HG03108 (cell line): ENCODE results near the gene PLEKHA1.

Source experiments
- ATAC-seq: cut with Tn5 transposase; IDR thresholded peaks from one replicate; pipeline ENCODE4 v1.9.1; 2021; ENCODE audit warnings: moderate library complexity; ENCODE audit not compliant: unreplicated experiment

Gene PLEKHA1

DNA sequence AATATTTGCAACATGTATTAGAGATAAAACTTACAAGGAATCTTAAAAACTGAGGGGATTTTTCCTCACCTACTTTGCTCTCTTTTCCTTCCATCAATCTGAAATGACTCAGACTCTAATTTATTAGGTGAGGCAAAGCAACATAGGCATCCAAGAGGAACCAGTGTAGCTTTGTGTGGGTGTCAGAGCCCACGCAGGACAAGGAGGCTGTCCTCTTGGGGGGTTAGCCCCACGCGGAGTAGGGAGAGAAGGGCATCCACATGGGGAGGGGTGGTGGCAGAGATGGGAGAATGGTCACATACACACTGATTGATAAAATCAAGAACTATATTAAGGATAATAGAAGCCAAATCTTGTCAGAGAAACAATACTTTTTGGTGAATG, 46.1 kb downstream of the PLEKHA1 start:
- ATAC-seq, result no peak

DNA sequence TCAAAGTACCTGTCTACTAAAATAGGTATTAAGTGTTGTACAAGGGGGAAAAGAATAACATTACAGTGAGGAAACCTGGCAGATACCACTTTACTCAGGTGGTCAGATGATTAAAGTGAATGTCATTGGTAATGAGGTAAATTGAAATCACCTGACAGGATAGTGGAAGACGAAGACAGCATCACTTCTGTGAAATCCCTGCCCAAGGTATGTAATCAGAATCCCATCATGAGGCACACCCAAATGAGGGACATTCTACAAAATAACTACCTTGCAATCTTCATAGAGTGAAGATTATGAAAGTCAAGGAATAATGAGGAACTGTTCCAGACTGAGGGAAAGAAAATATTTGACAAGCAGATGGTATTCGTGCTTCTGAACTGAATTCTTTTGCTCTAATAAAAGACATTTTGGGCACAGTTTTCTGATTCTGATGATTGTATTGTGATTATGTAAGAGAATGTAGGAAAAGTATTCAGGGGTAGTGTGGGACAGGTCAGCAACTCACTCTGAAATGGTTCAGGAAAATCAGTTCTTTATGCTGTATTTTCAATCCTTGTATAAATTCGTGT, 46.6 kb downstream of the PLEKHA1 start:
- ATAC-seq, result no peak

DNA sequence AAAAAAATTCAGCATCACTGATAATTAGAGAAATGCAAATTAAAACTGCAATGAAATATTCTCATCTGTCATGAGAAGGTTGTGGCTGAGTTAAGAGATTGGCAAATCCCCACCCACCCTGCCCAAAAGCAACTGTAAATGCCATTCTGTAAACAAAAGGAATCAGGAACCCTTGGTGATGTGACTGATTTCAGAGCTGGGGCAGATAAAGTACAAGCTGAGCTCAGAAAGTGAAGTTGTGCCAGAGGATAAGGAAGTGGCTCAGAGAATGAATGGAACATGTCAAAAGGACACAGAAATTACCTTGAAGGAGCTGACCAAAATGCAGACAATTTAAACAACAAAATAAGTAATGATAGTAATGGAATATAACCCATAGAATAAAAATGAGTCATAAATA, 47.2 kb downstream of the PLEKHA1 start:
- ATAC-seq, result no peak

DNA sequence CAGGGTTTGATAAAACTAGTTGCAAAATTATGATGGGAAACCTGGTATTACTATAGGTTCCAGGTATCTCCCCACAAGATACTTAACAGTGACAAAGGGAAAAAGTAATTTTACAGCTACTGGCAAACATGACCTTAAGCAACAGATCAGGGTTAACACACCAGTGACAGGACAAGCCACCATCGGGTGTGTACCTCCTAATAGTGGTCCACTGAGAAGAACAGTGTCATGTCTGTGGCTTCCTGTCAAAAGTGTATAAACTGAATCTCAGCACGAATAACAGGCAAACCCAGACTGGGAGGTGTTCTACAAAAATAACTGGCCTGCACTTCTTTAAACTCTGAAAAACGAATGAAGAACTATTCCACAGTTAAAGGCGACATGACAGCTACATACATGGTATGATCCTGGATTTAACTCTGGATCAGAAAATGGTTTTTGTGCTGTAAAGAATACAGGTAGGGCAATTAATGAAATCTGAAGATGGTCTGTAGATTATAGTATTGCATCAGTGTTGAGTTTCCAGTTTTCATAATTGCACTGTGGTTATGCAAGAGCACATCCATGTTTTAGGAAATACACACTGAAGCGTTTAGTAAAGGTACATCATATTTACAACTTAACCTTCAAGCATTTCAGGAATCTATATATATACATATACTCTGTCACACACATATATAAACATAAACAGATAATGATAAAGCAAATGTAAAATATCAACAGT, 47.9 kb downstream of the PLEKHA1 start:
- no peak for ATAC-seq

DNA sequence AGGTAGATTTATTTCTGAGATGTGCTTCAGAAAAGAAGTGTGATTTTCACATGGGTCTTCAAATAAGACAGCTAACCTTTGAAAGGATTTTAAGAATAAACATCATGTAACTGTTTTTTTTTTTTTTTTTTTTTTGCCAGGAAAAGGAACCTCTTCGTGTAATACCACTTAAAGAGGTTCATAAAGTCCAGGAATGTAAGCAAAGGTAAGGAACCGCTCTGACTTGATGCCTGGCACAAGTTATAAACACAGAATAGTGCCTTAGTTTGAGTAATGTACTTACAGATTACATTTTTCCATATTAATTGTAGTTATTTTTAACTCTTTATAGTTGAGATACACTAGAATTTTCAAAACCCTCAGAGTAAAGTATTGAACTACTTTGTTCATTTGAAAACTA, 49.6 kb downstream of the PLEKHA1 start:
- no peak for ATAC-seq

DNA sequence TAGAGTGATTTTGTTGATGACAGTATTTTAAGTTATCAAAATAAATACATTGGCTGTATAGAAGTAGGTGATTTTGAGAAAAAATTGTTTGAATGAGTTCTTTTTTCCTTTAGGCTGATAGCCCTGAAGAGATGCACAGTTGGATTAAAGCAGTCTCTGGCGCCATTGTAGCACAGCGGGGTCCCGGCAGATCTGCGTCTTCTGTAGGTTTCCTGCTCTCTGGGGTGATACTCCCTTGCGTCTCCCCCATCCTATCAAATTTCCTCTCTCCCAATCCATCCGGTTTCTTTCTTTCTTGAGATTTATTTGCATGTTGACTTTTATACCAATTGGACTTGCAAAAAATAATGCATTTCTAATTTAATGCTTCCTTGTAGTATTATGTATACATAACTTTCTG, 52.3 kb downstream of the PLEKHA1 start:
- ATAC-seq, result no peak

DNA sequence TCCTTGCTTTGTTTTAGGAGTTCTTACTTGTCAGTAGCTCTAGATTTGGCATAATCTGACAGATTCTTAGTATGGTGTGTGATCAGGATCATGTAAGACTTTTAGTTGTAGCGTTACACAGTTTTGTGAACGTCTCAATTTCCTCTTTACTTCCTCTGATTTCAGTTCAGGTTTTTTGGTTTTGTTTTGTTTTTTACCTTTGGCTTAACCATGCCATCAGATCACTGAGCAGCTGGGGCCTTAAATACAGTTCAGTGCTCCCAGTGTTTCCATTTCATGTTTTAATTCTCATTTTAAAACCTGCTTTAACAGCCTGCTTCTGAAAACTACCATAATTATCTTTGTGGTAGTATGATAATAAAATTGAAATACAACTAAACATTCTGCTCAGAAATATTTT, 52.8 kb downstream of the PLEKHA1 start:
- no peak for ATAC-seq

DNA sequence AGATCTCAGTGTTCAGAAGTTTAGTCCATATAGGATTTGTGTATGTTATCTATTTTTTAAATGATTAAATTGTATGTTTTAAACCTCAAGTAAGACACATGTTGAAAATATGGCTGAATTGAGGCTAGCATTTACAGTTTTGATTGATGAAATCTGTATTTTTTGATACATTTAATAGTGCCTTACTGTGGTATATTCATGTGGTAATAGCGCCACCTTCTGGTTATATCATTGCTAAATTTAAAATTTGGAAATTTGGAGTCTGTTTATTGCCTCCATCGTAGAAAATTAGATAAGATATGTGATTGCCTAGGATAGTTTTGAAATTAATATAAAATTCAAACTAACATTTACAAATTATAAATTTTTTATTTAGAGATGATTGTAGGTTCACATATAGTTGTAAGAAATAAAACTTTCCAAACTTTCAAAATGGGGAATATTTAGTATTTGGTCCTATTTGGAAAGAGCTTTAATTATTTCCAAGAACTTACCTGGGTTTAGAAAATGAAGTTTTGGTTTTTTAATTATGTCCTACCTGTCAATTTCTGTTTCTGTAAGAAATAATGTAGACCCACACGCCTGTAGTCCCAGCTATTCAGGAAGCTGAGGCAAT, 60.8 kb downstream of the PLEKHA1 start:
- ATAC-seq, result no peak

DNA sequence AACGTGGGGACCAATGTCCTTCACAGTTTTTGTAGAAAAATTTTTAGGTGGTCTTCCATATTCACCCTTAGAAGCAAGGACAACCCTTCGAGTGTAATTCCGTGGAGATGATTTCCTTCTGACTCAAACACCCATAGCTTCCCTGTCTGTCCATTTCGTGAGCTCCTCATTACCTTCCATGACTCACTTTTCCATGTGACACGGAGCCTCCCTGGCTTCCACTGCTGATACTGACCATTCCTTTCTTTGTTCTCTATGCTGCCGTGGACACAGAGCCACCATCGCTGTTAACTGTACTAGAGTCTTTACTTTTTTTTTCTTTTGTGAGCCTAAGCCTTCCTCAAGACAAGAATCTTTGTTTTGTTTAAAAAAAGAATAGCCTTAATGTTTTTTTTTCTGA, 67.5 kb downstream of the PLEKHA1 start:
- ATAC-seq, result no peak

DNA sequence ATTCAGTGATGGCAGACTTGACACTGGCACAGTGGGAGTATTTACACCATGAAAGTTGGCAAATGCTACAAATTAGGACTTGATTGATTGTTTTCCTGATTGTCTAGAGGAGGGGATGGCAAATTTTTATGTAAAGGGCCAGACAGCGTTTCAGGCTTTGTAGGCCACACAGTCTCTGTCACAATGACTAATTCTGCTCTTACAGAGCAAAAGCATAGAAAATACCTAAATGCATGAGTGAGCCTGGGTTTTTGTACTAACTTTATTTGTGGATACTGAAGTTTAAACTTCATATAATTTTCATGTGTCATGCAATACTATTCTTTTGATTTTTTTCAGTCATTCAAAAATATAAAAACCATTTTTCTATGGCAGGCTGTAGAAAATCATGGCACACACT, 71.0 kb downstream of the PLEKHA1 start:
- ATAC-seq, result no peak

DNA sequence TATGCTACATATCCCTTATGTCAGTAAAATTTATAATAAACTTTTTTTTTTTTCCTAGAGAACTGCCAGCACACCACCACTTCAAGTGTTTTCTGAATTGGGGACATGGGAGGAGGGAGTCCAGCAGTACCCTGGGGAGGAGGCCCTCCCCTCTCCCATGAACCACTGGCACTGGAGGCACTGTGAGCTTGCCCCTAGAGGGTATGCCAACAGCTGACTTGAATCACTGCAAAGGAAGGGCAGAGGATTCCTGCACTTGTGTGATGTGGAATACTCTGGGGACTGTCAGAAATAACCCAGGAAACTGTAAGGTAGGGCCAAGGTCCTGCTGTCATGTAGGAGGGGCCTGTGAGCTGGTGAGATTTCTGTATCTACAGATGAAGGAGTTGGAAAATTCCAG, 71.4 kb downstream of the PLEKHA1 start:
- no peak for ATAC-seq

DNA sequence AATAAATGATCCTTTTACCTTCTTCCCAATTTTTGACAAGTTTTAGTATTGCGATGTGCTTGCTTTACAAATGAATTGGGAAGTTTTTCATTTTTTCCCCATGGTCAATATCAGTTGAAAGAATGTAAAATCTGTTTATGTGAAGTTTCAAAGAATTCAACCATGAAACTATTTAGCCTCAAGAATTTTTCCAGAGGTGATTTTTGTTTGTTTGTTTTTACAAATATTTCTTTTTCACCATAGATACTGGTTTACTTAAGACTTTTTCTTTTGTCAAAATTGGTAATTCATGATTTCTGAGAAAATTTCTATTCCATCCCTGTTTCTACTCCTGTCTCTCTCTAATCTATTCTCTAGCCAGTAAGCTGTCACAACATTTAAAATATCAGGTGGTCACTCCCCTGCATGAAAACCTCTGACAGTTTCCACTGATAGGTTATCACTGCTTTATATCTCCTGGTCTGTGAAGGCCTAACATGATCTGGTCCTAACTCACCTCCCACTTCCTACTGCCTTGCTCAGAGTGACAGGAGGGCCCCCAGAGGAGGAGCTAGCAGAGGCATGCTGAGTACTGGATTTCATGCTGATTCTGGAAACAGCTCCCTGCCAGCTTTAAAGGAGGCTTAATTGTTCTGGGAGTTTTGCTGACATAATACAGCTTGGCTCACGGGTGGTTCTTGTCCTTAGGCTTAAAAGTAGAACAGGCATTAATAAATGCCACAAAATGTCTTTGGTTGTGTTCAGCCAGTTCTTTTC, 72.3 kb downstream of the PLEKHA1 start:
- ATAC-seq, result no peak

DNA sequence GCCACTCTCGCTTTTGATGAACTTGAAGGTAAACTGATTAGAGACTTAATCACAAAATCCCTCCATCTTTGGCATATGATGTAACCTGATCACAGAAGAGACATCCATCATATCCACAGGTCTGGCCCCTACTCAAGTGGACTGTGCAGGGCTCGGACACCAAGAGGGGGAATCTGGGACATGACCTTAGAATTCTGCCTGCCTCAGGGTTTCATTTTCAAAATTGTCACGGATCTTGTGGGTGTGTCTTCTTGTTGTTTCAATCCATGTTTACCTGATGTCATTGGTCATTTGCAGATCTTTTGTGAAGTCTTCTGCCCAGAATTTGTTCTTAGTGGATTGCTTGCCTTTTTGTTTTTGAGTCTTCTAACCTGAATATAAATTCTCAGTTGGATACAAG, 74.1 kb downstream of the PLEKHA1 start:
- ATAC-seq, result no peak

DNA sequence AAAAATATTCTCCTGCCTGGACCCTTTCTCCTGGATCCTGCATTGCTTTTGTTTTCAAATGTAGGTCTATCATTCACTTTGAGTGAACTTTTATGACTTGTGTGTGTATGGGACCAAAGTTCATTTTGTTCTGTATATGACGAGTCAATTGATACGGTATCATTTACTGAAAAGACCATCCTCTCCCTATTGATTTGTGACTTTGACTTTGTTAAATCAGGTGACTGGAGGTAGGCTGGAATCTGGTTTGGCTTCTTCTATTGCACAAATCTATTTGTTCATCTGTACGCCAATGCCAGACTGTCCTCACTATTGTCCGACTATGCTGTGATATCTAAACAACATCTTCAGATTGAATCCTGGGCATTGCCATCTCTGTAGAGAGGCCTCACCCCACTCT, 74.6 kb downstream of the PLEKHA1 start:
- no peak for ATAC-seq

DNA sequence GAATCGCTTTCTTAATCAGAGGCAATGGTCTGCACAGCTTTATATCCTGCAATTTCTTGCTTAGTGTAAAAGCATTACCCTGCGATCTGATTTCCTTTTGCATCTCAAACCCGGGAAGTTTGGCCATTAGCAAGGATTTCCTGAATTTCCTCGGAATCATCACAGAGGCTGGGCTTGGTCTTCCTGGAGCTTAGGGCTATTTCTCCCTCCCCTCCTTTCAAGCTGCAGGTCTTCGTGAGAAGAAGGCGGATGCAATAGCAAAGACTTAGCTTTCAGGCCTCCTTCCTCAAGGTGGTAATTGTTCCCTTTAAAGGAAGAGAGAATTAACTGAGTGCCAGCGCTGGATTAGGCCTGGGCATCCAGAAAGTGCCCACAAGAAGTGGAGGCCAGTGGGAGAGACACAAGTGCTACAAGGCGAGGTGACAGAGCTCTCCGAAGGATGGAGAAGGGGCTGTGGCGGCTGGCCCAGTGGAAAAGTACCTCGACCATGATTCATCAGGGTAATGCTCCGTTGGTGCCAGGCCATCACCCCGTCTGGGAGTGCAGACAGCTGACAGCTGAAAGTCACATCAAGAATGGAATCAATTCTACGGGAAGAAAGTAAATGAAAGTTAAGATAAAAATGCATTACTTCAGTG, 76.0 kb downstream of the PLEKHA1 start:
- ATAC-seq, result no peak

DNA sequence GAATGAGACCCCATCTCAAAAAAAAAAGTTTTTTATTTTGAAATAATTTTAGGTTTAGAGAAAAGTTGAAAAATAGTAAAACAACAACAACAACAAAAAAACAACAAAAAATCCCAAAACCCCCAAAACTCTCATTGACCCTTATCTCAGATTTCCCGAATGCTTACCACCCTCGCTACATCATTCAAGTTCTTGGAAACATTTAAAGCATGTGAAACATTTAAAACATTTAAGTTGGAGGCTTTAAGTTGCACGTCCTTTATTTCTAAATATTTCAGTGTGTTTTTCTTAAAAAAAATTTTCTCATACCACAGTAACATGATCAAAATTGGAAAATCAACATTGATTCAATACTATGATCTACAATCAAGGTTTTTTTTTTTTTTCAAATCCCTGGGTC, 79.6 kb downstream of the PLEKHA1 start:
- no peak for ATAC-seq

DNA sequence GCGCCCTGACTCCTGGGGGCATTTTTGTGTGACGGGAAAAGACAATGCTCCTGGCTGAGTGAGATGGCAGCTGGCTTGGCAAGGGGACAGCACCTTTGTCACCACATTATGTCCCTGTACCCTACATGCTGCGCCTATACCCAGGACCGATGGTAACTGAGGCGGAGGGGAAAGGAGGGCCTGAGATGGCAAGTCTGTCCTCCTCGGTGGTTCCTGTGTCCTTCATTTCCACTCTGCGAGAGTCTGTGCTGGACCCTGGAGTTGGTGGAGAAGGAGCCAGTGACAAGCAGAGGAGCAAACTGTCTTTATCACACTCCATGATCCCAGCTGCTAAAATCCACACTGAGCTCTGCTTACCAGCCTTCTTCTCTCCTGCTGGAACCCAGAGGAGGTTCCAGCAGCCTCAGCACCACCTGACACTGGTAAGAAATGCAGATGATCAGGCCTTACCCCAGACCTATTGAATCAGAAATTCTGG, 80.1 kb downstream of the PLEKHA1 start, which contains the start of gene ARMS2:
ARMS2 (plus strand) TSS at position 51 of the 478 bp plus-strand sequence; CDS start at position 126, 75 bp downstream.
- no peak for ATAC-seq

DNA sequence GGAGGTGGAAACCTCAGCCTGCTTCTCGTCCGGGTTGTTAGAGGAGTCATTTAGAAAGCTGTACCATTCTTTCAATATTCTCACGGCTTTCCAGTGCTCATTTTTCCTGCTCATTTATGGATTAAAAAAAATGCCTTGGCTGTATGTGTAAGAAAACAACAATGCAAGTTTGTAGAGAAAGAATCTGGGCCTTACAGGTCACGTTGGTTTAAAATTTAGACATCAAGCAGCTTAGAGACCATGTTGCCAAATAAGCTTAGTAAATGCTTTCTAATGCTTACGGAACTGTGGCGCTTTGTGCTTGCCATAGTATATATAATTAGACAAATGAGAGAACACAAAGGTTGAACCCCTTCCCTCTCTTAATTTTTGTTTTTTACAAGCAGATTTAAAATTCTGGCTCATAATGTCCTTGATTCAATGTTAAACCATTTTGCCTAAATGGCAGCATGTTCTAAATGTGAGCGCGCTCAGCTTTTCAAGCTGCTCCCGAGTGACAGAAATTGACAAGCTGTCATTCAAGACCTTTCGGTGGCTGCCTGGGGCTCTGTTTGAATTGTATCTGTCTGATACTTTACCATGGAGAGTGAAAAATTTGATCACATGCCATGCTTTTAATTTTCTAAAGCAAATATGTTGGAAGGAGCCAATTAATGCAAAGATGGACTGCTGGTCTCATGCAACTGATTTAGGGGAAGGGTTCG, 81.0 kb downstream of the PLEKHA1 start:
- ATAC-seq, result no peak

DNA sequence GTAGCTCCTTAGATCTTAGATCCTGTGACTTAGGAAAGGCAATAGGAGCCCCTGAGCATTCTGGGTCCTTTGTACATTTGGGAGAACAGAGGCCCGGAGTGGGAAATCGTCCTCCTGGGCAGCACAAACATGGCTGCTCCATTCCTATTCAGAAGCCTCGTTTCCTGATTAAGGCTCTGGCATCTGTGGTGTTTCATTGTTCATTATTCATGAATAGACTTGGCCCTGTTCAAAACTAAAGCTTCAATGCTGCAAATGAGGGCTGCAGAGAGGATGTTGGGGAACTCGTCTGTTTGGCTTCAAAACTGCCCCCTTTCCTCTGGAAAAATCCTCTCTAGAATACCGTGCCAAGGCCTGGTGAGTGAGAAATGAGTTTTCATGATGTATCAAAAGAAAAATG, 83.4 kb downstream of the PLEKHA1 start:
- no peak for ATAC-seq

DNA sequence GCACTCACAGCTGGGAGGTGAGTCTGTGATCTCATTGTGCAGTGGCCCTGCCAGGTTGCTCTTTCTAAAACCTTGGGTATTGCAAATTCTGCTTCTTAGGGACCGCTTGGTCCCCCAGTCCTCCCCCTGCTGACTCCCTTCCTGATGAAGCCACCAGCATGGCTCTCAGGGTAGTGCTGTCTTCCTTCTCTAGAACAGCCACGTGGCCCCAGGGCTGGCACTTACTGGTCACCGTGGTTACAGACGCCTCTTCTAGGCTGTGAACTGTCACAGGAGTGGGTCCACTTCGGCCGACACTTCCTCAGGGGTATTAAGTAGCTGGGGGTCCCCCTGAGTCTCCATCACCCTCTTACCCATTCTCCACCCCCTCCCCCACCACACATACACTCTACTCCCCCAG, 84.2 kb downstream of the PLEKHA1 start:
- ATAC-seq, result no peak
